Endothelial cell of umbilical vein (primary cell): ENCODE results near the gene MORF4L1.

Experiments used
- EZH2 ChIP-seq: IDR thresholded peaks from 2 replicates; pipeline ENCODE4 v1.6.1; 2012; ENCODE audit warnings: borderline replicate concordance, low read depth, mild to moderate bottlenecking, moderate library complexity, low read length, inconsistent platforms; ENCODE audit not compliant: severe bottlenecking
- GATA2 ChIP-seq: IDR thresholded peaks from 2 replicates; pipeline ENCODE4 v1.7.0; 2011; ENCODE audit warnings: low read depth, mild to moderate bottlenecking, moderate library complexity, mixed read lengths, low read length; ENCODE audit not compliant: insufficient read length, insufficient read depth
- MAX ChIP-seq: IDR thresholded peaks from 2 replicates; pipeline ENCODE4 v1.6.1; 2011; ENCODE audit not compliant: insufficient read depth, insufficient read length
- POLR2A ChIP-seq: IDR thresholded peaks from 2 replicates; pipeline ENCODE4 v1.6.1; 2012; ENCODE audit warnings: low read depth, mild to moderate bottlenecking, control low read depth, low read length
- POLR2AphosphoS5 ChIP-seq: IDR thresholded peaks from 2 replicates; pipeline ENCODE4 v1.6.1; 2012; ENCODE audit warnings: low read depth, mild to moderate bottlenecking, control low read depth, low read length, moderate library complexity; ENCODE audit not compliant: insufficient read depth
- TF ChIP-seq, protein P1 (sequence below), 2 donors: IDR thresholded peaks; 1 replicate in 1 of 2; 2 replicates in 1 of 2; pipeline ENCODE4 v1.5.1; 2011; ENCODE audit warnings: low read length in 2 of 2, mild to moderate bottlenecking in 2 of 2, moderate library complexity in 2 of 2, control low read depth in 1 of 2, inconsistent platforms in 1 of 2, low read depth in 1 of 2; ENCODE audit not compliant: insufficient read depth in 1 of 2; ENCODE audit errors: extremely low read depth in 1 of 2

GRCh38 chr15:78934655-78935023 lies 61.9 kb downstream of the MORF4L1 start:
- TF ChIP-seq, protein P1, sequence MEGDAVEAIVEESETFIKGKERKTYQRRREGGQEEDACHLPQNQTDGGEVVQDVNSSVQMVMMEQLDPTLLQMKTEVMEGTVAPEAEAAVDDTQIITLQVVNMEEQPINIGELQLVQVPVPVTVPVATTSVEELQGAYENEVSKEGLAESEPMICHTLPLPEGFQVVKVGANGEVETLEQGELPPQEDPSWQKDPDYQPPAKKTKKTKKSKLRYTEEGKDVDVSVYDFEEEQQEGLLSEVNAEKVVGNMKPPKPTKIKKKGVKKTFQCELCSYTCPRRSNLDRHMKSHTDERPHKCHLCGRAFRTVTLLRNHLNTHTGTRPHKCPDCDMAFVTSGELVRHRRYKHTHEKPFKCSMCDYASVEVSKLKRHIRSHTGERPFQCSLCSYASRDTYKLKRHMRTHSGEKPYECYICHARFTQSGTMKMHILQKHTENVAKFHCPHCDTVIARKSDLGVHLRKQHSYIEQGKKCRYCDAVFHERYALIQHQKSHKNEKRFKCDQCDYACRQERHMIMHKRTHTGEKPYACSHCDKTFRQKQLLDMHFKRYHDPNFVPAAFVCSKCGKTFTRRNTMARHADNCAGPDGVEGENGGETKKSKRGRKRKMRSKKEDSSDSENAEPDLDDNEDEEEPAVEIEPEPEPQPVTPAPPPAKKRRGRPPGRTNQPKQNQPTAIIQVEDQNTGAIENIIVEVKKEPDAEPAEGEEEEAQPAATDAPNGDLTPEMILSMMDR (IDR thresholded peaks at IDR 0.05; ENCODE audit: extremely low read depth in 1 of 2, insufficient read depth in 1 of 2, low read depth in 1 of 2, low read length in 2 of 2) = no peak
- TF ChIP-seq MAX = no peak
- no peak for TF ChIP-seq EZH2
- TF ChIP-seq POLR2A = no peak
- no peak for TF ChIP-seq GATA2
- no peak for TF ChIP-seq POLR2AphosphoS5
